ENCODE data around the gene ERLIN1.

DNA sequence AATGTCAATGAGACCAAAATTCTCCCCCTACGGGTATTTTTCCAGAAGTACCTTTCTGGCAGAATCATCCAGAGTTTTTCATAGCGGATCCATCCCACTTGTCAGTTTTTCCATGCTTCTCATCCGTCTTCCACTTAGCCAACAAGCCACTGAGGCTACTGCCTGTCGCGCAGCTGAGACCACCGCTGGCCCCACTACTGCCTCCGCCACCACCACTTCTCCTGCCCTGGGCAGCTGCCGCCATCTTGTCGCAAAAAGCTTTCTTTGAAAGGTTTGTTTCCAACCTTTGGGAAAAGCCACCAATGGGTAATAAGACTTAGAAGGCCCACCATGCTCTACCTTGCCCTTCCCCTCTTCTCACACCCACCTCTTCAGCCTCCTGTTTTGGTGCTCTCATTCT is 42.1 kb downstream of the ERLIN1 start:
- TF ChIP-seq EZH2 (IDR thresholded peaks at IDR 0.05; ENCODE audit: borderline replicate concordance) = no peak
- TF ChIP-seq, protein P1, sequence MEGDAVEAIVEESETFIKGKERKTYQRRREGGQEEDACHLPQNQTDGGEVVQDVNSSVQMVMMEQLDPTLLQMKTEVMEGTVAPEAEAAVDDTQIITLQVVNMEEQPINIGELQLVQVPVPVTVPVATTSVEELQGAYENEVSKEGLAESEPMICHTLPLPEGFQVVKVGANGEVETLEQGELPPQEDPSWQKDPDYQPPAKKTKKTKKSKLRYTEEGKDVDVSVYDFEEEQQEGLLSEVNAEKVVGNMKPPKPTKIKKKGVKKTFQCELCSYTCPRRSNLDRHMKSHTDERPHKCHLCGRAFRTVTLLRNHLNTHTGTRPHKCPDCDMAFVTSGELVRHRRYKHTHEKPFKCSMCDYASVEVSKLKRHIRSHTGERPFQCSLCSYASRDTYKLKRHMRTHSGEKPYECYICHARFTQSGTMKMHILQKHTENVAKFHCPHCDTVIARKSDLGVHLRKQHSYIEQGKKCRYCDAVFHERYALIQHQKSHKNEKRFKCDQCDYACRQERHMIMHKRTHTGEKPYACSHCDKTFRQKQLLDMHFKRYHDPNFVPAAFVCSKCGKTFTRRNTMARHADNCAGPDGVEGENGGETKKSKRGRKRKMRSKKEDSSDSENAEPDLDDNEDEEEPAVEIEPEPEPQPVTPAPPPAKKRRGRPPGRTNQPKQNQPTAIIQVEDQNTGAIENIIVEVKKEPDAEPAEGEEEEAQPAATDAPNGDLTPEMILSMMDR (IDR thresholded peaks at IDR 0.05; ENCODE audit: poor library complexity) = no peak

Measured in hepatocyte (in vitro differentiated cells).